Calu3 (cell line): ENCODE data around the gene PRKN. TPM values are rescaled to one million over a fixed set of nuclear protein-coding genes. Genes with fewer than 3 reads are reported as not detected.

Source experiments
- BruUV-seq: library from RNA; stranded (reverse); fragments of 400-500 nt; replicated peaks from 2 replicates; lab custom pipeline; 2021; lab: Mats Ljungman, UMichigan
- CTCF ChIA-PET: fragments of 300-600 bp; sonication (Branson Sonifier 250); formaldehyde crosslinking; loops from one replicate; lab custom pipeline; 2022; ENCODE audit warnings: antibody characterized with exemption; lab: Charles Lee
- DNase-seq: peaks from one replicate; pipeline ENCODE4 v3.0.0; 2022
- H3K27ac Mint-ChIP-seq: one replicate; pipeline ENCODE4 v1.8.0; 2022; ENCODE audit warnings: mixed read lengths; ENCODE audit not compliant: unreplicated experiment
- H3K27me3 Mint-ChIP-seq: one replicate; pipeline ENCODE4 v1.8.0; 2022; ENCODE audit warnings: mixed read lengths; ENCODE audit not compliant: unreplicated experiment
- H3K36me3 Mint-ChIP-seq: one replicate; pipeline ENCODE4 v1.8.0; 2022; ENCODE audit warnings: mild to moderate bottlenecking, moderate library complexity, mixed read lengths; ENCODE audit not compliant: insufficient read depth, unreplicated experiment
- H3K4me1 Mint-ChIP-seq: one replicate; pipeline ENCODE4 v1.8.0; 2022; ENCODE audit warnings: mild to moderate bottlenecking, low read depth, mixed read lengths; ENCODE audit not compliant: unreplicated experiment
- H3K4me3 Mint-ChIP-seq: one replicate; pipeline ENCODE4 v1.8.0; 2022; ENCODE audit warnings: mild to moderate bottlenecking, low read depth, moderate library complexity, mixed read lengths; ENCODE audit not compliant: unreplicated experiment
- H3K9me3 Mint-ChIP-seq: one replicate; pipeline ENCODE4 v1.8.0; 2022; ENCODE audit warnings: low read depth, mixed read lengths; ENCODE audit not compliant: unreplicated experiment
- CTCF ChIP-seq: fragments of 200-600 bp; IDR thresholded peaks from one replicate; pipeline ENCODE4 v1.8.0; 2022; ENCODE audit warnings: antibody characterized with exemption; ENCODE audit not compliant: unreplicated experiment
- intact Hi-C: fragments of 100-400 bp; cut with micrococcal nuclease; formaldehyde crosslinking; loops from one replicate; pipeline ENCODE4 v1.10.0; 2022; ENCODE audit not compliant: unreplicated experiment
- total RNA-seq: library from RNA; stranded (reverse); gene quantifications from 2 replicates; pipeline ENCODE4 v1.2.3, GENCODE V29; 2022

Gene PRKN
- total RNA-seq, 1 experiment from 2014 or later = 3.8 TPM

DNA sequence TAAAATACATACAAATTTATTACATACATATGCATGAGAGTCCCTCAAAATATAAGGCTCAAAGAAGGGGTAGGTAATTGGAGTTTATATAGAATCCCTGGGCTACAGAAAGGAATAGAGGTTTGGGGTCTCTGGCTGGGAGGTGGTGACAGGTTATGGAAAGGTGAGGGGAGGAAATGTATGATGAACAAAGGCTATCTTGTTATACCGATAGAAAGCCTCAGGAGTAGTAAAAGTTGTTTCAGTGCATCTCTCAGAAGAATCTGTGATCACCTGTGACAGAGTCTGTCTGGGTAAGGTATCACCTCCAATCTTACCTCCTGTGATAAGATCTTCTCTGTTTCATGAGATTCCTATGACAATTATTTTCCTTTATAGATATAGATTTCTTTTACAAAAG is 1200.8 kb downstream of the PRKN start:
- no peak for TF ChIP-seq CTCF
- BruUV-seq = no TSS peak
- H3K36me3 Mint-ChIP-seq = no peaks in the 10 kb centered on the region
- no peaks in the 10 kb centered on the region for H3K27me3 Mint-ChIP-seq
- H3K9me3 Mint-ChIP-seq = no peaks in the 10 kb centered on the region
- no peak overlapping the region for H3K4me3 Mint-ChIP-seq
- intact Hi-C loops = no loop called here
- no peak for DNase-seq
- CTCF ChIA-PET = no interaction called here
- no peaks in the 10 kb centered on the region for H3K4me1 Mint-ChIP-seq
- H3K27ac Mint-ChIP-seq = no peak overlapping the region

- H3K4me3 Mint-ChIP-seq = no peak overlapping the region
- intact Hi-C loops = no loop called here
- H3K4me1 Mint-ChIP-seq = no peaks in the 10 kb centered on the region
- H3K27me3 Mint-ChIP-seq = no peaks in the 10 kb centered on the region
- DNase-seq = no peak
- no peak overlapping the region for H3K27ac Mint-ChIP-seq
- no TSS peak for BruUV-seq
- CTCF ChIA-PET = no interaction called here
- no peaks in the 10 kb centered on the region for H3K36me3 Mint-ChIP-seq
- TF ChIP-seq CTCF = no peak
- H3K9me3 Mint-ChIP-seq = no peaks in the 10 kb centered on the region
Observed at GRCh38 chr6:161523362-161523761, 1204.2 kb downstream of the PRKN start.

DNA sequence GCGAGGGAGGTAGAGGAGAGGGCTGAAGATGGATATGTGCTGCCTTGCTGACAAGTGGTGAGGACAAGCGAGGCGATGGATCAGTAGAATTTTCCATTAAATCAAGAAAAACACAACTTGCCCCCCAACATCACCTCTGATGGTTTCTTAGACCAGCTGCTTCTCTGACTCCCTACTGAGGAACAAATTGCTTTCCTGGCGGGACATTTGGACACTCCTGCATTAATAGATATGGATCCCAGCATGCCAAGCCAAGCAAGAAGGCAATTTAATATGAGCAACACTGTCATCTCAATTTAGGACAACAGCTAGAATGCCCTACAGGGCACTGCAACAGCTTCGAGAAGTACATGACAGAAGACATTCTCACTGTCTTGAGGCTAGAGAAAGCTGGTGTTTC is 1205.3 kb downstream of the PRKN start:
- intact Hi-C loops = no loop called here
- no peak for TF ChIP-seq CTCF
- no peaks in the 10 kb centered on the region for H3K4me1 Mint-ChIP-seq
- CTCF ChIA-PET = no interaction called here
- no peaks in the 10 kb centered on the region for H3K27me3 Mint-ChIP-seq
- no peak overlapping the region for H3K27ac Mint-ChIP-seq
- no peak for DNase-seq
- no TSS peak for BruUV-seq
- no peaks in the 10 kb centered on the region for H3K36me3 Mint-ChIP-seq
- no peak overlapping the region for H3K4me3 Mint-ChIP-seq
- no peaks in the 10 kb centered on the region for H3K9me3 Mint-ChIP-seq

DNA sequence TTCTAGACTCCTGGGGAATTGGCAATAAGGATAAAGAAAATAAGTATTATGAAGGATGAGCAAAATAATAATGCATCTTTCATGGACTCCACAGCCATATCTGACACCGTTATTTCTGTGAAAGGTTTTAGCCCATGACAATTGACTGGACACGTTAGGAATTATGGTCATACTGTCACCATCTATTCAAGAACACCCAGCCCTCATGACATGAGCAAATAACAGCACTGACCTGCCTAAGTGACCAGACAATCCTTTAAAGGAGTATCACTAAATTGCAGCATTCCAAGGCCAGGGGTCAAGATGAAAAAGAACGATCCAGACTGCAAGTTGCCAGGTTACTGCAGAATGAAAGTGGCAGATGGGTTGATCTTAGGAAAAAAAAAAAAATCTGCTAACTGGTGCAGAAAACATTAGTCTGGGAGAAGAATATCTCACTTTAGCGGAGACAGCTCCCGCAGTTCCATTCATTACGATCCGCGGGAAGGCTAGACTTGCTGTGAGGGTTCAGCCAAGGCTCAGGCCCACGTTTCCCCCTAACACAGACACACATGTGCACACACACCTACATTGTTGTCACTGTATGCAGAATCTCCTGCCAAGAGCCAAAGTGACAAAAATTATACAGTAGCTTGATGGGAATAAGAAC is 1216.0 kb downstream of the PRKN start:
- Mint-ChIP-seq H3K27me3 (no peaks in the 10 kb centered on the region), H3K36me3 (no peaks in the 10 kb centered on the region), H3K27ac (no peak overlapping the region), H3K9me3 (peaks cover 2% of the 10 kb centered on the region), H3K4me3 (no peak overlapping the region), H3K4me1 (no peaks in the 10 kb centered on the region)
- no peak for TF ChIP-seq CTCF
- DNase-seq = no peak
- intact Hi-C loops = no loop called here
- no TSS peak for BruUV-seq
- CTCF ChIA-PET = no interaction called here
